ENCODE data around the gene EFCAB8.
"Not testable (repeated sequence)": the region's sequence is repeated elsewhere in the genome, so short reads cannot be mapped to it uniquely, and the experiment has no call there.

Gene EFCAB8

DNA sequence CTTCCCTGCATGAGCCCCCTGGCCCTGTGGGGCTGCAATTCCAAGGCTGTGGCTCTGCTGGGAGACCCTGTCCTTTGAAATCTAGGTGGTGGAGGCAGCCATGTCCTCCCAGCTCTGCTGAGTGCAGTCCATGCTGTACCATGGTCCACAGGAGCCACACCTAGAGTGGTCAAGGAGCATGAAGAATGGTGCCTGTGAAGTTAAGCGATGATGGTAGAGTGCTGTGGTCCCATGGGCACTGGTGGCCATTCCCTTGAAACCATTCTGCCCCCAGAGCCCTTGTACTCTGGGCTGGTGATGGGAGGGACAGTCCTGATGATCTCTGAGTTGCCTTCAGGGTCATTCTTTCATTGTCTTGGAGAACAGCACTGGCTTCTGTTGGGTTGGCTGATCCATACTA lies 55.3 kb downstream of the EFCAB8 start:
- no peak for FAIRE-seq

- FAIRE-seq = no peak
Measured at GRCh38 chr20:32917191-32917950, 58.6 kb downstream of the EFCAB8 start.

DNA sequence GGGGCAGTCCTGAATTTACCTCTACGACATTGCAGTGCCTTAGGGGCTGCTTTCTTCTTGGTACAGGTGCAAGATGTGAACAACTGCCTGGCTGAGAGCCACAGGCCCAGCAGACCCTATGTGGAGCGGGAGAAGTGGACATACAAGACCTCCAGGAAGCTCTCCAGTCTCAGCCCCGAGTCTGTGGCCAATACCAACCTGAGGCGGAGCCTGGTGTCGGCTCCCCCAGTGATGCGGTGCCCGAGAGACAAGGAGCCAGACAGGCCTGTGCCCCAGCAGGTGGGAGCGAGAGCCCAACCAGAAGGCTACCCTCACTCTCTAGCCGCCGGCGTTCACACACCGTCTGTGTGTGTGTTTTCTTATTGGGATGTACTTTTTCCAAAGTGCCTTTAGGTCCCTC lies 59.6 kb downstream of the EFCAB8 start:
- FAIRE-seq = no peak

DNA sequence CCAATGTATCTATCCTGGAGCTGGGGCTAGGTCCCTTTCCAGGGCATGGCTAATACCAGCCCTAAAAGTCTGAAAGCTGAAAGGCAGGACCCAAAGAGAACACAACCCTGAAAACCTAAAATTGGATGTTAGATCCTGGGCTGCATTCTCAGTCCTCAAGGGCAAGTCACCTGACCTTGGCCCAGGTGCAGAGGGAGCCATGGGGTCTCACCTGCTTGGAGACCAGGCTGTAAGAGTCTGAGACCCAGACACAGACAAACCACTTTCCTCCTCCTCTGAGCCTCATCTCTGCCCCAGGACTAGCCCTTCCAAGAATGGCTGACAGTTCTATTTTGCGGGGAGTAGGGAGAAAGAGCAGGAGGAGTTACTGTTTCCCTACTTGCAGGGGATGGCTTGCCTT lies 60.0 kb downstream of the EFCAB8 start:
- no peak for FAIRE-seq

- FAIRE-seq = no peak
Measured at GRCh38 chr20:32920066-32920465, 61.3 kb downstream of the EFCAB8 start.

- no peak for FAIRE-seq
Measured at GRCh38 chr20:32920530-32921298, 62.0 kb downstream of the EFCAB8 start.

GRCh38 chr20:32922466-32922865 lies 63.7 kb downstream of the EFCAB8 start:
- no peak for FAIRE-seq

GRCh38 chr20:32924781-32925180 lies 66.1 kb downstream of the EFCAB8 start:
- FAIRE-seq = no peak

DNA sequence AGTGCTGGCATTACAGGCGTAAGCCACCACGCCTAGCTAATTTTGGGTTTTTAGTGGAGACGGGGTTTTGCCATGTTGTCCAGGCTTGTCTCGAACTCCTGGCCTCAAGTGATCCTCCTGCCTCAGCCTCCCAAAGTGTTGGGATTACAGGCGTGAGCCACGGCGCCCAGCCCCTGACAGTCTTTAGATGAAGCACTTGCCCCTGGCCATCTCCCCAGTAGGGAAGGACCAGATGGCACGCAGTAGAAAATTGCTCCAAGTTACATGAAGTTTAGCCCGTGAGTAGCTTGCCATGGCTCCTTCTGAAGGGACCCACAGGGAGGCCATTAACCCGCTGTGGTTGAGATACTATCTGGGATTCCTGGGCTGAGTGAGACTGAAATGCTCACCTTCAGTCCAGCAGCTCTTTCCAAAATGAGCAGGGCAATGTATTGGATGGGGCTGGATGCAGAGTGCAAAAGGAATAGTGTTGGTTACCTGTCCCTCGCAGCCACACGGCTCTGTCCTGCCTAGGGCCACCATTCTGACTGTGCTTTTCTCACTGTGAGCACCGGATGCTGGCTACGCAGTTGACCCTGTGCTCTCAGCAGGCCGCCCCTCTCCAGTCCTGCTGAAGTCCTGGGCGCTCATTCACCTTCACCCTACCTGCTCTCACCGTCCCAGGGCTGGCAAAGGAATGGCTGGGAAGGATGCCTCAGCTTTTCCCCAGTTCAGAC lies 66.9 kb downstream of the EFCAB8 start:
- no peak for FAIRE-seq

DNA sequence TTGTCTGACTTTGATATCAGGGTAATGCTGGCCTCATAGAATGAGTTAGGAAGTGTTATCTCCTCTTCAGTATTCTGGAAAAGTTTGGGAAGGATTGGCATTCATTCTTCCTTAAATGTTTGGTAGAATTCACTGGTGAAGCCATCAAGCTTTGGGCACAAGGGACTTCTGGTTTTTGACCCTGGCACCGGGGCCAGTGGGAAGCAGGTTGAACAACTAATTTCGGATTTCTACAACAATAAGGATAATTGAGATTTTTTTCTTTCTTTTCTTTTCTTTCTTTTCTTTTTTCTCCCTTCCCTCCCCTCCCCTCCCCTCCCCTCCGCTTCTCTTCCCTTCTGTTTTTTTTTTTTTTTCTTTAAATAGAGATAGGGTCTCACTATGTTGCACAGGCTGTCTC lies 70.4 kb downstream of the EFCAB8 start:
- FAIRE-seq = no peak

- FAIRE-seq = no peak
Measured at GRCh38 chr20:32930181-32930580, 71.5 kb downstream of the EFCAB8 start.

- FAIRE-seq = no peak
Measured at GRCh38 chr20:32930701-32931100, 72.0 kb downstream of the EFCAB8 start.

DNA sequence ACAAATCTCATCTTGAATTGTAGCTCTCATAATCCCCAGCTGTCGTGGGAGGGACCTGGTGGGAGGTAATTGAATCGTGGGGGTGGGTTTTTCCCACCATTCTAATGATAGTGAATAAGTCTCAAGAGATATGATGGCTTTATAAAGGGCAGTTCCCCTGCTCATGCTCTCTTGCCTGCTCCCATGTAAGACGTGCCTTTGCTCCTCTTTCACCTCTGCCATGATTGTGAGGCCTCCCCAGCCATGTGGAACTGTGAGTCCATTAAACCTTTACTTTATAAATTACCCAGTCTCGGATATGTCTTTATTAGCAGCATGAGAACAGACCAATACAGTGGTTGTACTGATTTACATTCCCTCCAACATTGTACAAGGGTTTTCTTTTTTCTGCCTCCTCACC lies 75.9 kb downstream of the EFCAB8 start:
- FAIRE-seq = no peak

DNA sequence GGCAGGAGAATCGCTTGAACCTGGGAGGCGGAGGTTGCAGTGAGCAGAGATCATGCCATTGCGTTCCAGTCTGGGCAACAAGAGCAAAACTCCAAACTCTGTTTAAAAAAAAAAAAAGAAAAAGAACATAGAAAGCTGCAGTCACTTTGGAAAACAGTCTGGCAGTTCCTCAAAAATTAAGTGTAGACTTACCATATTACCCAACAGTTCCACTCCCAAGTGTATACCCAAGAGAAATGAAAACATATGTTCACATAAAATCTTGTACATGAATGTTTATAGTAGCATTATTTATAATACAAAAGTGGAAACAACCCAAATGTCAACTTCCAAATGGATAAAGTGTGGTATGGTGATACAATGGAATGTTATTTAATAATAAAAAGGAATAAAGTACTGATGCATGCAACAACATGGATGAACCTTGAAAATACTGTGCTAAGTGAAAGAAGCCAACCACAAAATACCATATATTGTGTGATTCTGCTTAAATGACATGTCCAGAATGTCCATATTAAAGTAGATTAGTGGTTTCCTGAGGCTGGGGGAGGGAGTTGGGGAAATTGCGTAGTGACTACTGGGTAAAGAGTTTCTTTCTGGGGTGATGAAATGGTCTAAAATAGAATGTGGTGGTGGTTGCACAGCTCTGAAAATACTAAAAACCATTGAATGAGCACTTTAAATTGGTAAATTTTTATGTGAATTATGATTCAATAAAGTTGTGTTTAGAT lies 82.6 kb downstream of the EFCAB8 start:
- FAIRE-seq = no peak

DNA sequence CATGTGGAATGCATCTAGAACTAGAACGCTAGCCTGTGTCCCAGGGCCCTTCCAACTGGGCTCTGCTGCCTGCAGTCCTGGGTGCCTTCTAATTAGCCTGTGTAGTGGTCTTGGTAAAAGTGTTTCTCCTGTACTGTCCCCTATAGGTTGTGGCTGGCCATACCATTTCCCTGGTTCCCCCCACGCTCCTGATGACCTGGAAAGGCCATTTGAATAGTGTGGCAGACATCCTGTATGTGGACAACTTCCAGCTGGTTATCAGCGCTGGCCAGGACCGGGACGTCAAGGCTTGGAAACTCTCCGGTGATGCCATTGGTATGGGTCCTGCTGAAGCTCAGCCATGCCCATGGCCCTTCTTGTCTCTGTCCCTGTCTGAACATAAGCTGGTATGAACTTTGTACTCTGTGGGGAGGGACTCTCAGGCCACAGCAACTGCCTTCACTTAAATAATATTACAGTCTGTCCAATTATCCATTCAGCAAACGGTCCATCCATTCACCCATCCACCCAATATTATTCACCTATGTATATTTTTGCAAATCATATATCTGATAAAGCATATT lies 84.8 kb downstream of the EFCAB8 start:
- FAIRE-seq = no peak

- no peak for FAIRE-seq
Measured at GRCh38 chr20:32945710-32946221, 87.0 kb downstream of the EFCAB8 start.

- FAIRE-seq = no peak
Measured at GRCh38 chr20:32946629-32947028, 87.9 kb downstream of the EFCAB8 start.

- not testable (repeated sequence) for FAIRE-seq
Measured at GRCh38 chr20:32950539-32950938, 91.8 kb downstream of the EFCAB8 start.

DNA sequence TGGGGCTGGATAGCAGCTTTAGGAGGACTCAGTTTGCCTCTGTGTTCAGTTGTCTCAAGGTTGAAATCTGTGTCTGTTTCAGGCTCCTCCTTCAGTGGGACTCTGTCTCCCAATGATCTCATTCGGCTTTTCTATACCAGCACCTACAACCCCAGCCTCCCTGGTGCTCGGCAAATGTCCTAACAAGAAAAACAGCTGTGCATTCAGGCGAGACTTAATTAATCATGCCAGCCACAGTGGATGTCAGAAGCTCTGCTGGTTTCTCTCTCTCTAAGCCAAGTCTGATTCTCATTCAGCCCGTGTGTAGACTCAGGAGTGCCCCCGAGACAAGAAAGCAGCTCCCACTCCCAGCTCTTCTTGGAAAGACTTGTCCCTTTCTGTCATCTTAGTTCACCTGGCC lies 98.7 kb downstream of the EFCAB8 start:
- no peak for FAIRE-seq

- no peak for FAIRE-seq
Measured at GRCh38 chr20:32958574-32958973, 99.9 kb downstream of the EFCAB8 start.

- FAIRE-seq = no peak
Measured at GRCh38 chr20:32959351-32960221, 100.9 kb downstream of the EFCAB8 start.

GRCh38 chr20:32960222-32960518 lies 101.4 kb downstream of the EFCAB8 start:
- FAIRE-seq = no peak

Data from A204.1 (cell line).